ENCODE measurements around the gene TIGD1.

DNA sequence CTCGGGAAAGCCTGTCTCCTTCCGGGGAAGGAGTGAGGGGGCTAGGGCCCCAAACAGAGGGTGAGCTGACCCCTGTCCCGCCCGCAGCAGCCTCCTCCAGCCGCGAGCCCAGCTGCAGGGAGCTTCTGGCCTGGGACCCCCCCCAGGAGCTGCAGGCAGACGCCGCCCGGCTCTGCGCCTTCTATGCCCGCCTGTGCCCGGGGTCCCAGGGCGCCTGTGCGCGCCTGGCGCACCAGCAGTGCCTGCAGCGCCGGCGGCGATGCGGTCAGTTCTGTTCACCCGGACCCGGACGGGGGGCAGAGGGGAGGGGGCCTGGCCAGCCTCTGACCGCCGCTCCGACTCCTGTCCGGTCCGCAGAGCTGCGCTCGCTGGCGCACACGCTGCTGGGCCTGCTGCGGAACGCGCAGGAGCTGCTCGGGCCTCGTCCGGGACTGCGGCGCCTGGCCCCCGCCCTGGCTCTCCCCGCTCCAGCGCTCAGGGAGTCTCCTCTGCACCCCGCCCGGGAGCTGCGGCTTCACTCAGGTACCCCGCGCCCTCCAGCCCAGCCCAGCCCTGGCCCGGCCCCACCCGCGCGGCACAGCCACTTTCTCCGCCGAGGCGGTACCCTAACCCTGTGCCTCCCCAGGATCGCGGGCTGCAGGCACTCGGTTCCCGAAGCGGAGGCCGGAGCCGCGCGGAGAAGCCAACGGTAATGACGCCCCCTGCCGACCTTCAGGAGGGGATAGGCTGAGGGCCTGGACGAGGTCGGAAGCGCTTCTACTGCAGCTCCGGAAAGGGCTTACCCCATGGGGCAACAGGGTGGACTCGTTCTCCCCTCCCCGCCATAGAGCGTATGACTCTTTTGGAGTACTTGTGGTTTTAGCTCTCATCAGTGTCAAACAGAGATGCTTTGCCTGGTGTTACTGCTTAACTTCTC, 26.4 kb downstream of the TIGD1 start:
- TF ChIP-seq POLR2AphosphoS5 (IDR thresholded peaks at IDR 0.05; ENCODE audit: low read depth, low read length) (no peak), POLR2A (IDR thresholded peaks at IDR 0.05; ENCODE audit: low read depth, low read length) (no peak), TAF1 (IDR thresholded peaks at IDR 0.05; ENCODE audit: borderline replicate concordance, low read depth, low read length) (no peak)
